GM21786 (cell line): ENCODE measurements around the gene ADAMTS9.

Source experiments
- ATAC-seq: cut with Tn5 transposase; IDR thresholded peaks from one replicate; pipeline ENCODE4 v1.9.1; 2021; ENCODE audit not compliant: unreplicated experiment

Gene ADAMTS9

GRCh38 chr3:64578062-64578770 lies 109.6 kb downstream of the ADAMTS9 start:
- no peak for ATAC-seq

- no peak for ATAC-seq
Observed at GRCh38 chr3:64576211-64576775, 111.5 kb downstream of the ADAMTS9 start.

- ATAC-seq, result peak; percentile 83
Observed at GRCh38 chr3:64575211-64575844, 112.5 kb downstream of the ADAMTS9 start.

GRCh38 chr3:64574194-64574593 lies 113.6 kb downstream of the ADAMTS9 start:
- no peak for ATAC-seq

GRCh38 chr3:64571982-64572381 lies 115.8 kb downstream of the ADAMTS9 start:
- ATAC-seq, result no peak

- no peak for ATAC-seq
Observed at GRCh38 chr3:64568895-64569517, 118.8 kb downstream of the ADAMTS9 start.

- no peak for ATAC-seq
Observed at GRCh38 chr3:64566859-64567258, 120.9 kb downstream of the ADAMTS9 start.

GRCh38 chr3:64563751-64564150 lies 124.0 kb downstream of the ADAMTS9 start:
- no peak for ATAC-seq

- ATAC-seq, result no peak
Observed at GRCh38 chr3:64561868-64562267, 125.9 kb downstream of the ADAMTS9 start.

GRCh38 chr3:64561325-64561843 lies 126.4 kb downstream of the ADAMTS9 start:
- no peak for ATAC-seq

GRCh38 chr3:64560791-64561190 lies 127.0 kb downstream of the ADAMTS9 start:
- no peak for ATAC-seq

GRCh38 chr3:64559588-64559987 lies 128.2 kb downstream of the ADAMTS9 start:
- no peak for ATAC-seq

GRCh38 chr3:64556046-64556445 lies 131.8 kb downstream of the ADAMTS9 start:
- no peak for ATAC-seq

GRCh38 chr3:64555351-64555750 lies 132.4 kb downstream of the ADAMTS9 start:
- ATAC-seq, result no peak

GRCh38 chr3:64554096-64554920 lies 133.5 kb downstream of the ADAMTS9 start:
- no peak for ATAC-seq

GRCh38 chr3:64552966-64553365 lies 134.8 kb downstream of the ADAMTS9 start:
- no peak for ATAC-seq

- ATAC-seq, result no peak
Observed at GRCh38 chr3:64552160-64552559, 135.6 kb downstream of the ADAMTS9 start.

GRCh38 chr3:64551697-64552096 lies 136.1 kb downstream of the ADAMTS9 start:
- ATAC-seq, result no peak

- no peak for ATAC-seq
Observed at GRCh38 chr3:64550745-64551144, 137.1 kb downstream of the ADAMTS9 start.

GRCh38 chr3:64549869-64550268 lies 137.9 kb downstream of the ADAMTS9 start:
- ATAC-seq, result no peak
